NCI-H345 treated with DMSO at 0.1 percent for 48 hours (cell line): ENCODE data around the gene APC2.
"Not testable (repeated sequence)": the region's sequence is repeated elsewhere in the genome, so short reads cannot be mapped to it uniquely, and the experiment has no call there.

Source experiments
- DNase-seq: peaks from one replicate; lab custom pipeline; 2025; ENCODE audit not compliant: unreplicated experiment; lab: John Stamatoyannopoulos, UW

Gene APC2

DNA sequence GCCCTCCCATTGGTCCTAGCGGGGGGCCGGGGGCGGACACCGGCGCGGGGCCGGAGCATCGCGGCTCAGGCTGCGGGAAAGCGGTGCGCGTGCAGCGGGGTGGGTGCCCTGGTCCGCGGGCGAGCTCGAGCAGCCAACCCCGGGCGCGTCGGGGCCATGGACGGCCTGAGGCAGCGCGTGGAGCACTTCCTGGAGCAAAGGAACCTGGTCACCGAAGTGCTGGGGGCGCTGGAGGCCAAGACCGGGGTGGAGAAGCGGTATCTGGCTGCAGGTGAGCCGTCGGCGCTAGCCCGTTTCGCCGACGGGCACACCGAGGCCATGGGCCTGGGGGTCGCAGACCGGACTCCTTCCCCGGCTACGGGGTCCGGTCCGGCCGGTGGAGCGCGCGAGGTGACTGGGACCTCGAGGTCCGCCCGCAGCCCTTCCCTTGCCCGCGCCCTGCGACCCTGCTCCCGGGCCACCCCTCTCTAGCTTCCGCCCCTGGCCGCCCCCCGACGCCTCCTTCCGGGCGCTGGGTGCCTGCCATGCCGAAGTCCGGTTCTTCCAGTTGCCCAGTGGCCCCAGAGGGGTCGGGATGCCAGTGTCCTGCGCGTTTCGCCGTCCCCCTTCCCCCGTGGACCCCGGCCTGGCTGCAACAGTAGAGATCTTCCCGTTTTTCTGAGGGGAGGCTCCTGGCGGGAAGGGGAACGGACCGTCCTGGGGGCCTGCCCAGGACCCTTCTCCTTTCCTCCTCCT lies 41.4 kb downstream of the APC2 start, which contains the start of gene REEP6:
REEP6 (plus strand) TSS at position 68 of the 735 bp plus-strand sequence; CDS start at position 157, 89 bp downstream.
- no peak for DNase-seq

DNA sequence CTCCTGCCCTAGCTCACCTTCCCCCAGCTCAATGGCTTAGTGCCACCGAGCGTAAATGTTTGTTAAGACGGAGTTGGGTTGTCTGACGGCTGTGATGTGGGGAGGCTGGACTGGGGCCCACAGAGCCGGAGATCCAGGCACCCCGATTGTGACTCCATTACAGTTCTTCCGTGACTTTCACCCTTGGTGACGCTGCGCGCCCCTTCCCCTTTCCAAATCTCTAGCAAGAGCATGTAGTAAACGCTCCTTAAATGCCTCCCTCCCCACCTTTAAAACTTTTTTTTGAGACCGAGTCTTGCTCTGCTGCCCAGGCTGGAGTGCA lies 41.9 kb downstream of the APC2 start:
- no peak for DNase-seq

GRCh38 chr19:1492474-1493006 lies 42.6 kb downstream of the APC2 start:
- DNase-seq: no peak

DNA sequence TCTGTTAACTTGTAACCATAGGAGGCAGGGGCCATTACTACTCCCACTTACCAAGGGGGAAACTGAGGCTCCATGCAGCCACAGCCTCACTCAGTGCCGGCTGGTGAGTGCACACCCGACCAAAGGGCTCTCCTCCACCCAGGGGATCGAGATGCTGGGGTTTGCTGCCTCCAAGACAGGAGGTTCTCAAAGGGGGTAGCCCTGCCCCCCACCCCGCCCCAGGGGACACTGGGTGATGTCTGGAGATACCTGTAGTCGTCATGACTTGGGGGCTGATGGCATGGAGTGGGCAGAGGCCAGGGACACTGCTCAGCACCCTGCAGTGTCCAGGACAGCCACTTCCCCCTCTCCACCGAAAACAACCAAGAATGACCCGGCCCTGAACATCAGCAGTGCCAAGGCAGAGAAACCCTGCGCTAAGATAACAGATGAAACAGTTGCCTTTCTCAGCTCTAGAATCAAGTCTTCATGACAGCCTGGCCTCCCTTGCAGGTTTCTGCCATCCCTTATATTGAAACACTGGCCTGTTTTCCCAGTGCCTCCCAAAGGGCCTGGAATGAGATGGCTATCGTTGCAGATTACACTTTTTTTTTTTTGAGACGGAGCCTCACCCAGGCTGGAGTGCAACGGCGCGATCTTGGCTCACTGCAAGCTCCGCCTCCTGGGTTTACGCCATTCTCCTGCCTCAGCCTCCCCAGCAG lies 44.3 kb downstream of the APC2 start:
- DNase-seq: no peak

DNA sequence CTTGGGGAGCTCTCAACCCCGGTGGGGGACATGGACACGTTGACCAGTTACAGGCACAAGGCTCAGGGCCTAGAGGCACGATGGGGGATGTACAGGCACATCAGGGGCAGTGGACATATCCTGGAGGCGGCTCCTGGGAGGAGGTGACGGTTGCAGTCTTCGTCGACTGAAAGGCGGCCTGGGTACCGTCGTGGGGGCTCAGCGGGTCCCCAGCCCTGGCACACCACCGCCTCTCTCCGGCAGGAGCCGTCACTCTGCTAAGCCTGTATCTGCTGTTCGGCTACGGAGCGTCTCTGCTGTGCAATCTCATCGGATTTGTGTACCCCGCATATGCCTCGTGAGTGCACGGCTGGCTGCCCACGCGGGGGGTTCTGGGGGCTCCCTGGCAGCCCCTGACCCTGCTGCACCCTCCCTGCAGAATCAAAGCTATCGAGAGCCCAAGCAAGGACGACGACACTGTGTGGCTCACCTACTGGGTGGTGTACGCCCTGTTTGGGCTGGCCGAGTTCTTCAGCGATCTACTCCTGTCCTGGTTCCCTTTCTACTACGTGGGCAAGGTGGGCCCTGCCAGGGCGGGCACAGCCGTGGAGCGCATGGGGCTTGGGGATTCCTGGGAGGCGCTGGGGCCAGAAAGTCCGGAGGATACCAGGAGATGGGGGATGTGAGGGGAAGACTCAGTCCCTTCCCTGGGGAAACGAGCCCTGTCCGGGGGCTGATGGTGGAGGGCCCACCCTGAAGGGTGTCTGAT lies 45.3 kb downstream of the APC2 start:
- no peak for DNase-seq

DNA sequence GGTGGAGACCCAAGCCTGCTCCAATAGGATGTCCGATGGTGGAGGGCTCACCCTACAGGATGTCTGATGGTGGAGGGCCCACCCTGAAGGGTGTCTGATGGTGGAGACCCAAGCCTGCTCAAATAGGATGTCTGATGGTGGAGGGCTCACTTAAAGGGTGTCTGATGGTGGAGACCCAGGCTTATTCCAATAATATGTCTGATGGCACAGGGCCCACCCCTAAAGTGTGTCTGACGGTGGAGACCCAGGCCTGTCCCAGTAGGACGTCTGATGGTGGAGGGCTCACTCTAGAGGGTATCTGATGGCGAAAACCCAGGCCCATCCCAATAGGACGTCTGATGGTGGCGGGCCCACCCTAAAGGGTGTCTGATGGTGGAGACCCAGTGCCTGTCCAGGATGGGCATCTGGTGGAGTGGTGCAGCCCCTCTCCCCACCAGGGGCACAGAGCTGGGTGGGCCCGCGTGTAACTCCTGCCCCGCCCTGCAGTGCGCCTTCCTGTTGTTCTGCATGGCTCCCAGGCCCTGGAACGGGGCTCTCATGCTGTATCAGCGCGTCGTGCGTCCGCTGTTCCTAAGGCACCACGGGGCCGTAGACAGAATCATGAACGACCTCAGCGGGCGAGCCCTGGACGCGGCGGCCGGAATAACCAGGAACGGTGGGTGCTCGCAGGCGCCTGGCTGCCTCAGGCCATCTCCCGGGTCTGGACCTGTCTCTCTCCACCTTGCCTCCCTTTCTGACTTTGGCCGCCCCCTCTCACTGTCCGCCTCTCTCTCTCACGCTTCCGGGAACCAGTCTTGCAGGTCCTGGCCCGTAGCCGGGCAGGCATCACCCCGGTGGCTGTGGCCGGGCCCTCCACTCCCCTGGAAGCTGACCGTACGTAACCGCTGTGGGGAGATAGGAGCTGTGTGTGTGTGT lies 46.1 kb downstream of the APC2 start:
- DNase-seq: no peak

- no peak for DNase-seq
Measured at GRCh38 chr19:1496714-1497577, 47.0 kb downstream of the APC2 start.

DNA sequence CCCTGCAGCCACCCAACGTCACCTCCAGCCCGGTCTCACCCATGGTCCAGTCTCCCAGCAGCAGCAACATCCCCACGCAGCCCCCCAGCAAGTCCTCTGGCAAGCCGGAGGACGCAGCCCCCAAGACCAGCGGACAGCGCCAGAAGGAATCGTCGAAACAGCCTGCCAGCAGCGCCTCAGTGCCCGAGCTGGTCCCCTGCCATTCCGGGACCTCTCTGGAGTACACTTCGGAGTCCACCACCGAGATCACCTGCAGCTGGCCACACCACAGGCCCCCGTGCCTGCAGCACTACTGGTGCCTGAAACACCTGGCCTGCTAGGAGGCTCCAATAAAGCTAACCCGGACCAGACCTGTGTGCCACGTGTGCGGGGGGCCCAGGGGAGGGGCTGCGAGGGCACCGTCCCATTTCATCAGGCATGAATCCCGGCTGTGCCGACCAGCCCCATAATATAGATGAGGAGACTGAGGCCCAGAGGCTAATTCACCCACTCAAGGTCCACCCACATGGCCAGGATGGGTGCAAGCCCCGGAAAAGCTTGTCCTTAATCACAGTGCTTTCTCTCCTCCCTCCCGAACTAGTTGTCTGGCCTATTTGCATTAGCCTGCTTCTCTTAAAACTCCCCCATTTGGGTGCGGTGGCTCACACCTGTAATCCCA lies 47.8 kb downstream of the APC2 start:
- no peak for DNase-seq

DNA sequence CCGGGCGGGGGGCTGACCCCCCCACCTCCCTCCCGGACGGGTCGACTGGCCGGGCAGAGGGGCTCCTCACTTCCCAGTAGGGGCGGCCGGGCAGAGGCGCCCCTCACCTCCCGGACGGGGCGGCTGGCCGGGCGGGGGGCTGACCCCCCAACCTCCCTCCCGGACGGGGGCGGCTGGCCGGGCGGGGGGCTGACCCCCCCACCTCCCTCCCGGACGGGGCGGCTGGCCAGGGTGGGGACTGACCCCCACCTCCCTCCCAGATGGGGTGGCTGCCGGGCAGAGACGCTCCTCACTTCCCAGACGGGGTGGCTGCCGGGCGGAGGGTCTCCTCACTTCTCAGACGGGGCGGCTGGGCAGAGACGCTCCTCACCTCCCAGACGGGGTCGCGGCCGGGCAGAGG lies 49.3 kb downstream of the APC2 start:
- DNase-seq: not testable (repeated sequence)

DNA sequence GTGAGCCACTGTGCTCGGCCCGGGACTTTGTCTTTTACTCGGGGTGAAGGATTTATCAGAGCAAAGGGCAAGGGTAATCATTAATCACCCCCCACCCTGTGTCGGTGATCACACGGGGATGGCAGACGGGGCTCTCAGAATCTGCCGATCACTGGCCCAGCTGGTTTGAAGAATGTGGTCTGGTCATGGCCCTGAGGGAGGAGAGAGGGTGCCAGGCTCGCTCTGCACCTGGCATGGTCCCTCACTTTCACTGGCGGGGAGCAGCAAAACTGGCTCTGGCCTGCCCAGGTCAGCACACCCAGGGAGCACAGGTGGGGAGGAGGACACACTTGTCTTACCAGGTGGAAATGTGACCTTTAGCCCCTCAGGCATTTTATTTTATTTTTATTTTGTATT lies 51.3 kb downstream of the APC2 start:
- DNase-seq: no peak

GRCh38 chr19:1502433-1503088 lies 52.6 kb downstream of the APC2 start:
- DNase-seq: no peak

- DNase-seq: no peak
Measured at GRCh38 chr19:1503089-1503924, 53.4 kb downstream of the APC2 start.

DNA sequence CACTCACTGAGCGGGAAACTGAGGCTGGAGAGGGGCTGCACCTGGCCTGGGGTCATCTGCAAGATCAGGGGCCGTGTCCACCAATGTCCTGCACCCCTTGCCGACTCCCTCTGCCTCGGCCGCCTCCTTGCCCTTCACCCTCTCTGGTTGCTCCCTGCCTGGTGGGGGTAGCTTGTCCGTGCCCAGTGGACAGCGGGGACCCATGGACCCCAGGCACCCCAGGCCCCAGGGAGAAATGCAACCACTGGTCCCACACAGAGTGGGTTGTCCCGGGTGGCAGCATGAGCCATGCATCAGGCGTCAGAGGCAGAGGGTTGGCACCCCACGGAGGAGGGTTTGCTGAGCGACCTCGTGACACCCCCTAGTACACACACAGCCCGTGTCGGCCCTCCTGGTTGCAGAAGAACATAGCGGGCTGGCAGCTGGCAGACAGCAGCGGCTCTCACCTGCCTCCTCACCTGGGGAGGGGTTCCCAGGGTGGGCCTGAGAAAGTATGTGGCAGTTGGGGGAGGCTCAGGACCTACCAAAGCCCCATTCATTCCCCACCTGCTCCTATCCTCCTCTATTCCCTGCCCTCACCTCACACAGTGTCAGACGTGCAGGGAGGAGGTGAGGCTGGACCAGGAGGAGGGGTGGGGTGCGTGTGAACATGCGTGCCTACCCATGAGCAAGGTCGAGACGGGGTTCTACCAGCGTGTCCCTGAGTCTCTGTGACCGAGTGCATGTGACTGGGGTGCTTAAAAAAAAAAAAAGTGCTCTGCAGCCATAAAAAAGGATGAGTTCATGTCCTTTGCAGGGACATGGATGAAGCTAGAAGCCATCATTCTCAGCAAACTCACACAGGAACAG lies 54.2 kb downstream of the APC2 start:
- no peak for DNase-seq

DNA sequence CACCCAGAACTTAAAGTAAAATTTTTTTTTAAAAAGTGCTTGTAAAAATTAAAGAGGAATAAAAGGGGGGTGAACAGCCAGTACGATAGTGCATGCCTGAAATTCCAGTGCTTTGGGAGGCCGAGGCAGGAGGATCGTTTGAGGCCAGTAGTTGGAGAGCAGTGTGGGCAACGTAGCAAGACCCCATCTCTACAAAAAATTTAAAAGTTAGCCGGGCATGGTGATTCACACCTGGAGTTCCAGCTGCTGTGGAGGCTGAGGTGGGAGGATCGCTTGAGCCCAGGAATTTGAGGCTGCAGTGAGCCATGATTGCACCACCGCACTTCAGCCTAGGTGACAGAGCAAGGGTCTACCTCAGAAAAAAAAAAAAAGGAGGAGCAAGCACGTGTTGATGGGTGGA lies 55.1 kb downstream of the APC2 start:
- no peak for DNase-seq

DNA sequence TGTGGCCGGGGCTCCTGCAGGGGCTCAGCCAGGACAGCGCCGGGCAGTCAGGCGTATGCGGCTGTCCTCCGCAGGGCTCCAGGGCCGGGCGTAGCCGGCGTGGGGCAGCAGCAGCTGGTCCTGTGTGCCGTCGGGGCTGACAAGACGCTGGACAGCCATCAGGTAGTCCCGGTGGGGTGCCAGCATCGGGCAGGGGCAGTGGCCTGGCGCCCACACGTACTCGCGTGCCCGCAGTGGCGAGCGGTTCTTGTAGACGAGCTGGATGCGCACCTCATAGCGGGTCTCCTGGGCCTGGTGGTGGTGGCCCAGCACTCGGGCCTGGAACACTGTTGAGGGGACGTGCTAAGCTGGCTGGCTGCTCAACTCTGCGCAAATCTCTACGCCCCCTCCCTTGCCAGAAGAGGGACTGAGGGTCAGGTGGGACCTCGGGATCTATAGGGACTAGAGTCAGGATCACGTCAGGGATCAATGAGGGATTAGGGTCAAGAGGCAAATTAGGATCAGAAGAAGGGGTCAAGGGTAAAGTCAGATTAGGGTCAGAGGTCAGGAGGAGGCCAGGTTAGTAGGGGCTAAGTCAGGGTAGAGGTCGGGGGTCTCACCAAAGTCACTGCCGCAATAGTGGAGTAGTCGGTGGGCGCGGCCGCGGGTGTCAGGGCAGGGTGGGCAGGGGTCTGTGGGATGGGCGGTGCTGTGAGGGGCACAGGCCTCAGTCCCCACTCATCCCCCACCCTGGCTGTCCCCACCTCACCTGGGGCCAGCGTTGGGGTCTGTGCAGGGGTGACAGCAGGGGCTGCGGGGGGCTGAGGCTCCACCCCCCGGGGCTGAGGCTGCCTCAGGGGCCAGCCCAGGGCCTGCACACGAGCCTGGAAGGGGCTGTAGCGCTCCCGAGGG lies 56.3 kb downstream of the APC2 start:
- DNase-seq: no peak

GRCh38 chr19:1507192-1507660 lies 57.3 kb downstream of the APC2 start:
- DNase-seq: no peak
